Measurements from ENCODE around the gene LILRA6. TPM values are rescaled to one million over a fixed set of nuclear protein-coding genes. Genes with fewer than 3 reads are reported as not detected.
A peak's percentile ranks its signal among the peaks of the same experiment; 100 is the strongest.
"Not testable (repeated sequence)": the region's sequence is repeated elsewhere in the genome, so short reads cannot be mapped to it uniquely, and the experiment has no call there.

LILRA6 gene
- polyA plus RNA-seq, 3 donors: 65.7 to 150 (median 143) TPM

DNA sequence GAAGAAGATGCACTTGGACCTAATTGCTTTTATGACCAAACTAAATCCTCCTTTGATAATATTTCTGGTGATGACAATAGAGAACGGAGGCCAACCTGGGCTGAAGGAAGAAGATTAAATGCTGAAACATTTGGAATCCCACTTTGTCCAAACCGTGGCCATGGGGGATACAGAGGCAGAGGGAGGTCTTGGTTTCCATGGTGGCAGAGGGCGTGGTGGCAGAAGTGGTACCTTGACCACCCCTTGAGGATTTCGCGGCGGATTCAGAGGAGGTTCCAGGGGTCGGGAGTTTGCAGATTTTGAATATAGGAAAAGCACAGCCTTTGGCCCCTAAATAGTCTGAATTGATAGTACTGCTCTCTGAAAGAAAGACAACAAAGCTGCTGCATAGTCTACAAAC, 12.6 kb downstream of the LILRA6 start:
- peak overlapping the region in 3 of 7 donors; percentile 1 to 25 (median 2) for H3K27ac Mint-ChIP-seq
- H3K4me2 ChIP-seq (replicated peaks; ENCODE audit: extremely low read depth, low read length, poor library complexity, severe bottlenecking): no peak overlapping the region
- peaks cover 6 to 7% (median 7%) of the 10 kb centered on the region in 3 donors for H3K27me3 Mint-ChIP-seq (ENCODE audit: low read depth in 3 of 3)
- H3K79me2 ChIP-seq (ENCODE audit: insufficient read depth, low read length): no peaks in the 10 kb centered on the region
- peaks cover 12 to 18% of the 10 kb centered on the region in 2 donors for H3K4me1 ChIP-seq (ENCODE audit: control insufficient read depth in 1 of 2, insufficient read depth in 2 of 2, low read length in 2 of 2)
- H3K36me3 Mint-ChIP-seq: peaks cover 0 to 19% of the 10 kb centered on the region in 2 donors
- no peak for TF ChIP-seq CTCF (IDR thresholded peaks at IDR 0.05)
- H2AFZ ChIP-seq (ENCODE audit: insufficient read depth, low read depth, low read length, poor library complexity, severe bottlenecking): no peak overlapping the region
- intact Hi-C loops (cut with micrococcal nuclease): loop anchor here (2.0 to 5.0 kb wide), 3 partner anchors 21 to 63 kb away; no protein-coding TSS in a partner anchor
- H3K4me3 Mint-ChIP-seq: no peak overlapping the region
- whole genome bisulfite sequencing (ENCODE audit: insufficient coverage): 96% methylated on average over 7 of the region's 7 CpGs
- H4K20me1 ChIP-seq (ENCODE audit: insufficient read depth, low read length): no peaks in the 10 kb centered on the region
- H3K27ac ChIP-seq (ENCODE audit: low read depth in 1 of 2, low read length in 2 of 2): no peak overlapping the region
- H3K27me3 ChIP-seq (ENCODE audit: control insufficient read depth in 2 of 2, insufficient read depth in 2 of 2, low read length in 2 of 2): peaks cover 0 to 7% of the 10 kb centered on the region in 2 donors
- no peak for DNase-seq
- no peaks in the 10 kb centered on the region for H3K9me3 ChIP-seq (replicated peaks in 1 of 2; ENCODE audit: control insufficient read depth in 1 of 2, insufficient read depth in 1 of 2, low read length in 2 of 2)
- H3K4me3 ChIP-seq (replicated peaks in 1 of 3; ENCODE audit: low read depth in 2 of 3, low read length in 3 of 3): no peak overlapping the region
- H3K36me3 ChIP-seq (replicated peaks in 1 of 2; ENCODE audit: control insufficient read depth in 1 of 2, insufficient read depth in 2 of 2, low read length in 2 of 2): no peaks in the 10 kb centered on the region
- peaks cover 0 to 1% (median 0%) of the 10 kb centered on the region in 7 donors for H3K9me3 Mint-ChIP-seq
- H3K9ac ChIP-seq (ENCODE audit: insufficient read depth, low read length, poor library complexity, severe bottlenecking): no peak overlapping the region
- H3K4me1 Mint-ChIP-seq: peaks cover 18% of the 10 kb centered on the region

GRCh38 chr19:54229146-54229545, 13.4 kb downstream of the LILRA6 start:
- H3K9me3 Mint-ChIP-seq: no peaks in the 10 kb centered on the region
- no peak for DNase-seq
- intact Hi-C loops (cut with micrococcal nuclease): no loop called here
- Histone ChIP-seq H2AFZ (ENCODE audit: insufficient read depth, low read depth, low read length, poor library complexity, severe bottlenecking) (no peak overlapping the region), H4K20me1 (ENCODE audit: insufficient read depth, low read length) (no peaks in the 10 kb centered on the region), H3K9me3 (replicated peaks in 1 of 2; ENCODE audit: control insufficient read depth in 1 of 2, insufficient read depth in 1 of 2, low read length in 2 of 2) (no peaks in the 10 kb centered on the region), H3K27me3 (ENCODE audit: control insufficient read depth in 2 of 2, insufficient read depth in 2 of 2, low read length in 2 of 2) (peaks cover 0 to 7% of the 10 kb centered on the region in 2 donors), H3K27ac (ENCODE audit: low read depth in 1 of 2, low read length in 2 of 2) (no peak overlapping the region), H3K79me2 (ENCODE audit: insufficient read depth, low read length) (no peaks in the 10 kb centered on the region), H3K4me3 (replicated peaks in 1 of 3; ENCODE audit: low read depth in 2 of 3, low read length in 3 of 3) (no peak overlapping the region), H3K4me1 (ENCODE audit: control insufficient read depth in 1 of 2, insufficient read depth in 2 of 2, low read length in 2 of 2) (peaks cover 13 to 16% of the 10 kb centered on the region in 2 donors), H3K36me3 (replicated peaks in 1 of 2; ENCODE audit: control insufficient read depth in 1 of 2, insufficient read depth in 2 of 2, low read length in 2 of 2) (no peaks in the 10 kb centered on the region), H3K9ac (ENCODE audit: insufficient read depth, low read length, poor library complexity, severe bottlenecking) (no peak overlapping the region), H3K4me2 (replicated peaks; ENCODE audit: extremely low read depth, low read length, poor library complexity, severe bottlenecking) (no peak overlapping the region)
- H3K27ac Mint-ChIP-seq: peak overlapping the region in 1 of 7 donors; percentile 10
- no peak overlapping the region for H3K4me3 Mint-ChIP-seq
- peaks cover 12% of the 10 kb centered on the region for H3K4me1 Mint-ChIP-seq
- TF ChIP-seq CTCF (IDR thresholded peaks at IDR 0.05): no peak
- WGBS (ENCODE audit: insufficient coverage): 100% methylated on average over 5 of the region's 8 CpGs
- H3K27me3 Mint-ChIP-seq (ENCODE audit: low read depth in 3 of 3): peaks cover 5 to 7% (median 6%) of the 10 kb centered on the region in 3 donors
- peaks cover 0 to 19% of the 10 kb centered on the region in 2 donors for H3K36me3 Mint-ChIP-seq

DNA sequence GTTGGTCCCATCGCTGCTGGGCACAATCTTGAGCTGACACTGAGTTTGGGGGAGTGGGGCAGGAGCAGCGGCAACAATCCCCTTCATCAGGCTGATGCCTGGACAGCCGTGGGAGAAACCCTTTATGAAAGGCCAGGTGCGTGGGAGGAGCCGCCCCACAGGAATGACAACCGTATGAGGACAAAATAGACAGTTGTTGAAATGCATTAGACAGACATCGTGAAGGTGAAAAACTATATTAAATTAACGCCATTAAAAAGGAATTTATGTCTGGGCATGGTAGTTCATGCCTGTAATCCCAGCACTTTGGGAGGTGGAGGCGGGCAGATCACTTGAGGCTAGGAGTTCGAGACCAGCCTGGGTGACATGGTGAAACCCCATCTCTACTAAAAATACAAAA, 18.0 kb downstream of the LILRA6 start:
- peaks cover 11 to 20% of the 10 kb centered on the region in 2 donors for H3K36me3 Mint-ChIP-seq
- H3K9ac ChIP-seq (ENCODE audit: insufficient read depth, low read length, poor library complexity, severe bottlenecking); H3K4me3 ChIP-seq (replicated peaks in 1 of 3; ENCODE audit: low read depth in 2 of 3, low read length in 3 of 3); H3K27me3 ChIP-seq (ENCODE audit: control insufficient read depth in 2 of 2, insufficient read depth in 2 of 2, low read length in 2 of 2); H2AFZ ChIP-seq (ENCODE audit: insufficient read depth, low read depth, low read length, poor library complexity, severe bottlenecking); DNase-seq; intact Hi-C loops (cut with micrococcal nuclease); H3K4me3 Mint-ChIP-seq; H3K9me3 ChIP-seq (replicated peaks in 1 of 2; ENCODE audit: control insufficient read depth in 1 of 2, insufficient read depth in 1 of 2, low read length in 2 of 2); H4K20me1 ChIP-seq (ENCODE audit: insufficient read depth, low read length); H3K36me3 ChIP-seq (replicated peaks in 1 of 2; ENCODE audit: control insufficient read depth in 1 of 2, insufficient read depth in 2 of 2, low read length in 2 of 2); H3K27ac ChIP-seq (ENCODE audit: low read depth in 1 of 2, low read length in 2 of 2); H3K27me3 Mint-ChIP-seq (ENCODE audit: low read depth in 3 of 3); H3K9me3 Mint-ChIP-seq; H3K4me2 ChIP-seq (replicated peaks; ENCODE audit: extremely low read depth, low read length, poor library complexity, severe bottlenecking): not testable (repeated sequence)
- peak overlapping the region in 2 of 7 donors; percentile 68 to 89 for H3K27ac Mint-ChIP-seq
- Histone ChIP-seq H3K79me2 (ENCODE audit: insufficient read depth, low read length) (peaks cover 18% of the 10 kb centered on the region), H3K4me1 (ENCODE audit: control insufficient read depth in 1 of 2, insufficient read depth in 2 of 2, low read length in 2 of 2) (peaks cover 39 to 43% of the 10 kb centered on the region in 2 donors)
- WGBS (ENCODE audit: insufficient coverage): no CpG with 5 or more reads among the region's 10 CpGs
- peaks cover 33% of the 10 kb centered on the region for H3K4me1 Mint-ChIP-seq
